Measurements from ENCODE around the gene PTGR2.
"Not testable (repeated sequence)": the region's sequence is repeated elsewhere in the genome, so short reads cannot be mapped to it uniquely, and the experiment has no call there.

Gene PTGR2

DNA sequence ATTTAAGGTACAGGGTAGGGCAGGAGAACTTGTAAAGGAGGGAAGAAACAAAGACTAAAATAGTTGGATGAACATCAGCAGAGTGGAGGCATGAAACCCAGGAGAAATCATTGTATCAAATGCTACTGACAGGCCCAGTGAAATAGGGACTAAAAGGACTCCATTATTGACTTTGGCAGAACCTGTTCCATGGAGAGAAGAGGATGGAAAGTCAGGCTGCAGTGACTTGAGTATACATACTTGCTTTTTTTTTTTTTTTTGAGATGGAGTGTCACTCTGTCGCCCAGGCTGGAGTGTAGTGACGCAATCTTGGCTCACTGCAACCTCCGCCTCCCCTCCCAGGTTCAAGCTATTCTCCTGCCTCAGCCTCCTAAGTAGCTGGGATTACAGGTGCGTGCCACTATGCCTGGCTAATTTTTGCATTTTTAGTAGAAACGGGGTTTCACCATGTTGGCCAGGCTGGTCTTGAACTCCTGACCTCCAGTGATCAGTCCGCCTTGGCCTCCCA, 42.6 kb downstream of the PTGR2 start:
- not testable (repeated sequence) for H3K4me1 ChIP-seq (ENCODE audit: control insufficient read depth in 2 of 2, insufficient read depth in 1 of 2, low read depth in 1 of 2, low read length in 2 of 2); DNase-seq (ENCODE audit: low spot score); H2AFZ ChIP-seq (ENCODE audit: low read length); H2BK12ac ChIP-seq (ENCODE audit: low read length); H2BK5ac ChIP-seq (ENCODE audit: low read length); H3K4me2 ChIP-seq (ENCODE audit: insufficient read depth, low read length, poor library complexity, severe bottlenecking); H3K18ac ChIP-seq (ENCODE audit: low read length); H3K9me3 ChIP-seq (replicated peaks in 1 of 2; ENCODE audit: control insufficient read depth in 2 of 2, insufficient read depth in 1 of 2, low read depth in 1 of 2, low read length in 2 of 2); H3K9ac ChIP-seq (ENCODE audit: low read depth, low read length, poor library complexity); H2AK5ac ChIP-seq (ENCODE audit: low read depth, low read length); H3K4me3 ChIP-seq (ENCODE audit: low read length in 2 of 2); H3K23ac ChIP-seq (ENCODE audit: low read depth, low read length, poor library complexity); H2BK120ac ChIP-seq (ENCODE audit: low read depth, low read length); H4K91ac ChIP-seq (ENCODE audit: low read depth, low read length, poor library complexity); H3K14ac ChIP-seq (ENCODE audit: low read length); H2BK15ac ChIP-seq (ENCODE audit: low read length); H3K27ac ChIP-seq (replicated peaks; ENCODE audit: low read length); H3K27me3 ChIP-seq (ENCODE audit: control insufficient read depth in 3 of 3, insufficient read depth in 3 of 3, low read depth in 1 of 3, low read length in 3 of 3); H3K4ac ChIP-seq (ENCODE audit: low read length); H4K8ac ChIP-seq (ENCODE audit: low read depth, low read length); H3K79me1 ChIP-seq (ENCODE audit: low read depth, low read length)
- H3K36me3 ChIP-seq (replicated peaks in 1 of 2; ENCODE audit: control insufficient read depth in 2 of 2, insufficient read depth in 2 of 2, low read length in 2 of 2) = peaks cover 26 to 82% of the 10 kb centered on the region in 2 donors
- WGBS, 2 donors (ENCODE audit: extremely low coverage in 2 of 2, insufficient read length in 2 of 2, insufficient replicate concordance in 1 of 2) = no CpG with 5 or more reads among the region's 6 CpGs

GRCh38 chr14:73895939-73896338, 44.3 kb downstream of the PTGR2 start:
- Histone ChIP-seq H2AK5ac (ENCODE audit: low read depth, low read length) (no peak overlapping the region), H2BK120ac (ENCODE audit: low read depth, low read length) (no peak overlapping the region), H3K27ac (replicated peaks; ENCODE audit: low read length) (no peak overlapping the region), H3K4me1 (ENCODE audit: control insufficient read depth in 2 of 2, insufficient read depth in 1 of 2, low read depth in 1 of 2, low read length in 2 of 2) (no peaks in the 10 kb centered on the region), H3K4me2 (ENCODE audit: insufficient read depth, low read length, poor library complexity, severe bottlenecking) (no peak overlapping the region), H3K9ac (ENCODE audit: low read depth, low read length, poor library complexity) (no peak overlapping the region), H2BK5ac (ENCODE audit: low read length) (no peak overlapping the region), H3K23ac (ENCODE audit: low read depth, low read length, poor library complexity) (no peak overlapping the region), H3K4me3 (ENCODE audit: low read length in 2 of 2) (no peak overlapping the region), H2BK15ac (ENCODE audit: low read length) (no peak overlapping the region), H3K4ac (ENCODE audit: low read length) (no peak overlapping the region), H2AFZ (ENCODE audit: low read length) (no peak overlapping the region), H3K36me3 (replicated peaks in 1 of 2; ENCODE audit: control insufficient read depth in 2 of 2, insufficient read depth in 2 of 2, low read length in 2 of 2) (peaks cover 30 to 94% of the 10 kb centered on the region in 2 donors), H4K8ac (ENCODE audit: low read depth, low read length) (no peak overlapping the region), H3K18ac (ENCODE audit: low read length) (no peak overlapping the region), H4K91ac (ENCODE audit: low read depth, low read length, poor library complexity) (no peak overlapping the region), H3K79me1 (ENCODE audit: low read depth, low read length) (no peaks in the 10 kb centered on the region), H2BK12ac (ENCODE audit: low read length) (no peak overlapping the region), H3K14ac (ENCODE audit: low read length) (no peak overlapping the region), H3K9me3 (replicated peaks in 1 of 2; ENCODE audit: control insufficient read depth in 2 of 2, insufficient read depth in 1 of 2, low read depth in 1 of 2, low read length in 2 of 2) (peaks cover 0 to 1% of the 10 kb centered on the region in 2 donors), H3K27me3 (ENCODE audit: control insufficient read depth in 3 of 3, insufficient read depth in 3 of 3, low read depth in 1 of 3, low read length in 3 of 3) (no peaks in the 10 kb centered on the region)
- WGBS, 2 donors (ENCODE audit: extremely low coverage in 2 of 2, insufficient read length in 2 of 2, insufficient replicate concordance in 1 of 2) = no CpG with 5 or more reads among the region's 1 CpG
- no peak for DNase-seq (ENCODE audit: low spot score)

DNA sequence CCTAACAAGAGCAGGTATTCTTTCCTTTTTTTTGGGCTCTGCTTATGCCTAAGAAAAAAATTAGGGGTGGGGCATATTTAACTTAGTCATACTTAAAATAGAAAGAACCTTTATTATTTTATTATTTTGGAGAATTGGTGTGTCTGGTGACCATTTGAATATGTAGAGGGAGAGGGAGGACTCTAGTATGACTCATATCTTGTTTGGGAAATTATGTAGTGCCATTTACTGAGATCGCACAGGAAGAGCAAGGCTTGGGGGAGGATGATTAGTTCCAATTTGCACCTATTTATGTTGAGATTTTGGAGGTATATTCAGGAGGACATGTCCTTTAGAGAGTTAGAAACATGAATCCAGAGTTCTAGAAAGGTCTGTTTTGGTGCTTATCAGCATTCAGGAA, 44.9 kb downstream of the PTGR2 start:
- Histone ChIP-seq H3K9me3 (replicated peaks in 1 of 2; ENCODE audit: control insufficient read depth in 2 of 2, insufficient read depth in 1 of 2, low read depth in 1 of 2, low read length in 2 of 2) (peaks cover 0 to 1% of the 10 kb centered on the region in 2 donors), H3K9ac (ENCODE audit: low read depth, low read length, poor library complexity) (no peak overlapping the region), H2BK120ac (ENCODE audit: low read depth, low read length) (no peak overlapping the region), H2BK12ac (ENCODE audit: low read length) (no peak overlapping the region), H4K91ac (ENCODE audit: low read depth, low read length, poor library complexity) (no peak overlapping the region), H4K8ac (ENCODE audit: low read depth, low read length) (no peak overlapping the region), H2BK5ac (ENCODE audit: low read length) (no peak overlapping the region), H2AK5ac (ENCODE audit: low read depth, low read length) (no peak overlapping the region), H3K23ac (ENCODE audit: low read depth, low read length, poor library complexity) (no peak overlapping the region), H3K79me1 (ENCODE audit: low read depth, low read length) (no peaks in the 10 kb centered on the region), H2AFZ (ENCODE audit: low read length) (no peak overlapping the region), H3K4me1 (ENCODE audit: control insufficient read depth in 2 of 2, insufficient read depth in 1 of 2, low read depth in 1 of 2, low read length in 2 of 2) (no peaks in the 10 kb centered on the region), H2BK15ac (ENCODE audit: low read length) (no peak overlapping the region), H3K4me2 (ENCODE audit: insufficient read depth, low read length, poor library complexity, severe bottlenecking) (no peak overlapping the region), H3K14ac (ENCODE audit: low read length) (no peak overlapping the region), H3K18ac (ENCODE audit: low read length) (no peak overlapping the region), H3K4ac (ENCODE audit: low read length) (no peak overlapping the region), H3K4me3 (ENCODE audit: low read length in 2 of 2) (no peak overlapping the region), H3K27ac (replicated peaks; ENCODE audit: low read length) (no peak overlapping the region), H3K36me3 (replicated peaks in 1 of 2; ENCODE audit: control insufficient read depth in 2 of 2, insufficient read depth in 2 of 2, low read length in 2 of 2) (peaks cover 30 to 96% of the 10 kb centered on the region in 2 donors), H3K27me3 (ENCODE audit: control insufficient read depth in 3 of 3, insufficient read depth in 3 of 3, low read depth in 1 of 3, low read length in 3 of 3) (no peaks in the 10 kb centered on the region)
- no peak for DNase-seq (ENCODE audit: low spot score)
- WGBS, 2 donors (ENCODE audit: extremely low coverage in 2 of 2, insufficient read length in 2 of 2, insufficient replicate concordance in 1 of 2) = no CpG with 5 or more reads among the region's 1 CpG

GRCh38 chr14:73903028-73903427, 51.4 kb downstream of the PTGR2 start:
- no peak overlapping the region for H2AK5ac ChIP-seq (ENCODE audit: low read depth, low read length)
- H2BK12ac ChIP-seq (ENCODE audit: low read length) = no peak overlapping the region
- no peaks in the 10 kb centered on the region for H3K27me3 ChIP-seq (ENCODE audit: control insufficient read depth in 3 of 3, insufficient read depth in 3 of 3, low read depth in 1 of 3, low read length in 3 of 3)
- no peak overlapping the region for H2BK120ac ChIP-seq (ENCODE audit: low read depth, low read length)
- DNase-seq (ENCODE audit: low spot score) = no peak
- no peak overlapping the region for H3K4me3 ChIP-seq (ENCODE audit: low read length in 2 of 2)
- H3K23ac ChIP-seq (ENCODE audit: low read depth, low read length, poor library complexity) = no peak overlapping the region
- peaks cover 32 to 94% of the 10 kb centered on the region in 2 donors for H3K36me3 ChIP-seq (replicated peaks in 1 of 2; ENCODE audit: control insufficient read depth in 2 of 2, insufficient read depth in 2 of 2, low read length in 2 of 2)
- no peak overlapping the region for H4K8ac ChIP-seq (ENCODE audit: low read depth, low read length)
- H4K91ac ChIP-seq (ENCODE audit: low read depth, low read length, poor library complexity) = no peak overlapping the region
- H3K4me1 ChIP-seq (ENCODE audit: control insufficient read depth in 2 of 2, insufficient read depth in 1 of 2, low read depth in 1 of 2, low read length in 2 of 2) = no peaks in the 10 kb centered on the region
- no peak overlapping the region for H3K18ac ChIP-seq (ENCODE audit: low read length)
- WGBS, 2 donors (ENCODE audit: extremely low coverage in 2 of 2, insufficient read length in 2 of 2, insufficient replicate concordance in 1 of 2) = no CpG with 5 or more reads among the region's 3 CpGs
- no peak overlapping the region for H2AFZ ChIP-seq (ENCODE audit: low read length)
- H3K9me3 ChIP-seq (replicated peaks in 1 of 2; ENCODE audit: control insufficient read depth in 2 of 2, insufficient read depth in 1 of 2, low read depth in 1 of 2, low read length in 2 of 2) = peaks cover 0 to under 1% of the 10 kb centered on the region in 2 donors
- no peak overlapping the region for H2BK15ac ChIP-seq (ENCODE audit: low read length)
- no peak overlapping the region for H2BK5ac ChIP-seq (ENCODE audit: low read length)
- H3K9ac ChIP-seq (ENCODE audit: low read depth, low read length, poor library complexity) = no peak overlapping the region
- H3K4ac ChIP-seq (ENCODE audit: low read length) = no peak overlapping the region
- H3K79me1 ChIP-seq (ENCODE audit: low read depth, low read length) = no peaks in the 10 kb centered on the region
- H3K27ac ChIP-seq (replicated peaks; ENCODE audit: low read length) = no peak overlapping the region
- no peak overlapping the region for H3K14ac ChIP-seq (ENCODE audit: low read length)
- H3K4me2 ChIP-seq (ENCODE audit: insufficient read depth, low read length, poor library complexity, severe bottlenecking) = no peak overlapping the region

All from neuronal stem cell (in vitro differentiated cells).